ENCODE measurements around the gene TMEM54.

The TMEM54 gene

GRCh38 chr1:32893198-32894018, 7.8 kb downstream of the TMEM54 start:
- no peak for DNase-seq

GRCh38 chr1:32892368-32893197, 8.6 kb downstream of the TMEM54 start:
- no peak for DNase-seq

- no peak for DNase-seq
Observed at GRCh38 chr1:32891630-32892029, 9.6 kb downstream of the TMEM54 start.

GRCh38 chr1:32891241-32891570, 10.0 kb downstream of the TMEM54 start:
- DNase-seq, result no peak

GRCh38 chr1:32890516-32891240, 10.5 kb downstream of the TMEM54 start:
- no peak for DNase-seq

GRCh38 chr1:32889731-32890278, 11.4 kb downstream of the TMEM54 start:
- no peak for DNase-seq

GRCh38 chr1:32888677-32889420, 12.3 kb downstream of the TMEM54 start:
- no peak for DNase-seq

- DNase-seq, result no peak
Observed at GRCh38 chr1:32888134-32888533, 13.1 kb downstream of the TMEM54 start.

GRCh38 chr1:32887623-32888022, 13.6 kb downstream of the TMEM54 start:
- DNase-seq, result no peak

- no peak for DNase-seq
Observed at GRCh38 chr1:32886828-32887414, 14.3 kb downstream of the TMEM54 start.

GRCh38 chr1:32886004-32886827, 15.0 kb downstream of the TMEM54 start, which contains the start of gene HPCA:
TSS of gene HPCA (plus strand) at chr1:32886491. CDS start at chr1:32888899, 2,408 bp downstream.
- DNase-seq, result peak; percentile 36

GRCh38 chr1:32885676-32886003, 15.5 kb downstream of the TMEM54 start:
- DNase-seq, result no peak

GRCh38 chr1:32884726-32885125, 16.5 kb downstream of the TMEM54 start:
- DNase-seq, result peak; percentile 86

GRCh38 chr1:32884032-32884372, 17.2 kb downstream of the TMEM54 start:
- DNase-seq, result no peak

GRCh38 chr1:32883338-32884031, 17.7 kb downstream of the TMEM54 start:
- no peak for DNase-seq

- peak; percentile 86 for DNase-seq
Observed at GRCh38 chr1:32881871-32882850, 19.0 kb downstream of the TMEM54 start.

GRCh38 chr1:32881291-32881690, 19.9 kb downstream of the TMEM54 start:
- peak; percentile 26 for DNase-seq

GRCh38 chr1:32878637-32879041, 22.6 kb downstream of the TMEM54 start:
- DNase-seq, result no peak

- peak; percentile 32 for DNase-seq
Observed at GRCh38 chr1:32878183-32878582, 23.0 kb downstream of the TMEM54 start.
